Measurements from ENCODE around the gene SHFL. TPM values are rescaled to one million over a fixed set of nuclear protein-coding genes. Genes with fewer than 3 reads are reported as not detected.

SHFL gene
- total RNA-seq, 1 donor = 18.4 TPM

DNA sequence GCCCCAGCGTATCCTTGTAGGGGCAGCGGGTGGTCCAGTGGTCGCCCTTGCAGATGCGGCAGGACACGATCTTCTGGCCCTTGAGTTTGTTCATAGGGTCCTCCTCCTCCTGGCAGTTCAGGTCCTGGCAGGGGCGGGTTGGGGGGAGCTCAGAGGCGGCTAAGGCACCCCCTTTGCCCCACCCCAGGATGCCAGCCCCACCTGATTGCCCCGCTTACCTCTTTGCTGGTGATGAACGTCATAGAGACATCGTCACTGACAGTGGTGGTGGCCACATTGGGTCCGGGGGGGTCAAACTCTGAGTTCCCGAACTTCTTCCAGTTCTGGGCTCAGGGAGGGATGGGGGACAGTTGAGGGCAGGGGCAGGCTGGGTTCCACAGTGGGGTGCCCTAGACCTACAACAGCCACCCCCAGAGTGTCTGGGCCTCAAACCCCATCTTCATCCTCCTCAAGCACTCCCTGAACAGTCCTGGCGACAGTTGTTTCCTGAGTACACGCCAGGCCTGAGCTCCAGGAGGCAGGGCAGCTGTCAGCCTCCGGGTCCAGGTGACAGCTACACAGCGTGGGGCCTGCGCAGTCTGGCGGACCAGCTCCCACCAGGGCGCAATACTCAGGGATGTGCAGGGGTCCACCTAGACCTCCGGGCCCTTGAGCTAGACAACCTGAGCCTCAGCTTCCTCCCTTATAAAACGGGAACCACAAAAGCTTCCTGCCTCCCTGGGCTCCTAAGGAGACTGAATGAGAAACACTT is 30.9 kb downstream of the SHFL start:
- no peak for DNase-seq (ENCODE audit: low read depth)
- no peak overlapping the region for H3K4me3 ChIP-seq (ENCODE audit: low read depth, low read length)
- TF ChIP-seq, protein P1, sequence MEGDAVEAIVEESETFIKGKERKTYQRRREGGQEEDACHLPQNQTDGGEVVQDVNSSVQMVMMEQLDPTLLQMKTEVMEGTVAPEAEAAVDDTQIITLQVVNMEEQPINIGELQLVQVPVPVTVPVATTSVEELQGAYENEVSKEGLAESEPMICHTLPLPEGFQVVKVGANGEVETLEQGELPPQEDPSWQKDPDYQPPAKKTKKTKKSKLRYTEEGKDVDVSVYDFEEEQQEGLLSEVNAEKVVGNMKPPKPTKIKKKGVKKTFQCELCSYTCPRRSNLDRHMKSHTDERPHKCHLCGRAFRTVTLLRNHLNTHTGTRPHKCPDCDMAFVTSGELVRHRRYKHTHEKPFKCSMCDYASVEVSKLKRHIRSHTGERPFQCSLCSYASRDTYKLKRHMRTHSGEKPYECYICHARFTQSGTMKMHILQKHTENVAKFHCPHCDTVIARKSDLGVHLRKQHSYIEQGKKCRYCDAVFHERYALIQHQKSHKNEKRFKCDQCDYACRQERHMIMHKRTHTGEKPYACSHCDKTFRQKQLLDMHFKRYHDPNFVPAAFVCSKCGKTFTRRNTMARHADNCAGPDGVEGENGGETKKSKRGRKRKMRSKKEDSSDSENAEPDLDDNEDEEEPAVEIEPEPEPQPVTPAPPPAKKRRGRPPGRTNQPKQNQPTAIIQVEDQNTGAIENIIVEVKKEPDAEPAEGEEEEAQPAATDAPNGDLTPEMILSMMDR (IDR thresholded peaks at IDR 0.05; ENCODE audit: insufficient read depth, low read length) = no peak

- peak overlapping the region; percentile 97 for H3K4me3 ChIP-seq (ENCODE audit: low read depth, low read length)
- DNase-seq (ENCODE audit: low read depth) = no peak
- TF ChIP-seq, protein P1 (IDR thresholded peaks at IDR 0.05; ENCODE audit: insufficient read depth, low read length) = no peak
Measured at GRCh38 chr19:10118960-10119359, 32.8 kb downstream of the SHFL start.

DNA sequence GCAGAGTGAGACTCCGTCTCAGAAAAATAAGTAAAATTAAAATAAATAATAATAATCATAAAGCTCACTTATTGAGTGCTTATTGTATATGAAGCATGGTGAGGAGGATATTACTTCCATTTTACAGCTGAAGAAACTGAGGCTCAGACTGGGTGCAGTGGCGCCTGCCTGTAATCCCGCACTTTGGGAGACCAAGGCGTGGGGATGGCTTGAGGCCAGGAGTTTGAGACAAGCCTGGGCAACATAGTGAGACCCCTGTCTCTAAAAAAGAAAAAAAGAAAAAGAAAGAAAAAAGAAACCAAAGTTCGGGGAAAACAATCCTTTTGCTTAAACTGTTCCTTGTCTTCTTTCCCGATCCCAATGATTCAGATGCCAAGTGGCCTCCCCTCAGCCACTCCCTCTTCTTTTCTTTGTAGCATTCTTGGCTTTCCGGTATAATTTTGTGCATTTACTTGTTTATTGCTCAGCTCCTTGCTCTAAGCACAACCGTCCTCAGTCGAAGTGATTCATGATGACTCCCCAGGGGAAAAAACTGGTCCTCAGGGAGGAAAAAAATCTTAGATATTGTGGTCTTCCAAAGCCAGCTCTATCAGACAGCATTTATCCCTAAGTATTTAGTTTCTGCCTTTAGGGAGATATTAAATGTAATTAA is 34.5 kb downstream of the SHFL start:
- TF ChIP-seq, protein P1 (IDR thresholded peaks at IDR 0.05; ENCODE audit: insufficient read depth, low read length) = no peak
- H3K4me3 ChIP-seq (ENCODE audit: low read depth, low read length) = peak overlapping the region; percentile 28
- DNase-seq (ENCODE audit: low read depth) = peak; percentile 94

GRCh38 chr19:10122045-10122444 is 35.9 kb downstream of the SHFL start:
- H3K4me3 ChIP-seq (ENCODE audit: low read depth, low read length) = no peak overlapping the region
- TF ChIP-seq, protein P1 (IDR thresholded peaks at IDR 0.05; ENCODE audit: insufficient read depth, low read length) = no peak
- peak; percentile 82 for DNase-seq (ENCODE audit: low read depth)

DNA sequence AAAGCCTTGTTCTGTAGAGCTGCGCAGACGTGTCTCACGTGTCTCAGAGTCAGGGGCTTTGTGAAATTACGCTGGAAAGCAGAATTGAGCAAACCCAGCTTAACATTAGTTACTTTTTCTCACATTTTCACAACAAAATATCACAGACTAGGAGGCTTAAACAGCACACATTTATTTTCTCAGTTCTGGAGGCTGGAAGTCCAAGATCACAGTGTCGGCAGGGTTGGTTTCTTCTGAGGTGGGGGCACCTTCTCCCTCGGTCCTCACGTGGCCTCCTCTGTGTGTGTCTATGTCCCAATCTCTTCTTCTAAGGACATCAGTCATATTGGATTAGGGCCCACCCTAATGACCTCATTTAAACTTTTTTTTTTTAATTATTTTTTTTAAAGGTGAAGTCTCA is 38.3 kb downstream of the SHFL start:
- DNase-seq (ENCODE audit: low read depth) = no peak
- H3K4me3 ChIP-seq (ENCODE audit: low read depth, low read length) = no peak overlapping the region
- TF ChIP-seq, protein P1 (IDR thresholded peaks at IDR 0.05; ENCODE audit: insufficient read depth, low read length) = no peak

DNA sequence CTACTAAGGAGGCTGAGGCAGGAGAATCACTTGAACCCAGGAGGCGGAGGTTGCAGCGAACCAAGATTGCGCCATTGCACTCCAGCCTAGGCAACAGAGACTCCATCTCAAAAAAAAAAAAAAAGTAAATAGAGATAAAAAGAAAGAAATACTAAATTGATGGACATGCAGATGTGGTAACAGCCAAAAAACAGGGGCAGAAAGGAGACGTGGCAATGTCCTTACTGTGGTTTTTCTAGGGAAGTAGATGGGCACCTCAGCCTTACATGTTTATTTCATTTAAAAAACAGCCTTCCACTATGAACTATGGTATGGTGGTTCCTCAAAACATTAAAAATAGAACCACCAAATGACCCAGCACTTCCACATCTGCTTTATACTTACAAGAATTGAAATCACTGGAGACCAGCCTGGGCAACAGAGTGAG is 40.1 kb downstream of the SHFL start:
- TF ChIP-seq, protein P1 (IDR thresholded peaks at IDR 0.05; ENCODE audit: insufficient read depth, low read length) = no peak
- no peak overlapping the region for H3K4me3 ChIP-seq (ENCODE audit: low read depth, low read length)
- DNase-seq (ENCODE audit: low read depth) = no peak

Data from fibroblast of the aortic adventitia (primary cell).